GM20431 (cell line): Measurements from ENCODE around the gene NLGN2.

Experiments
- in situ Hi-C: fragments of 300-500 bp; cut with MseI, MboI; formaldehyde crosslinking; loops from one replicate; pipeline ENCODE4 v1.15.0; 2020; ENCODE audit warnings: low sequenced_read_pairs; ENCODE audit not compliant: unreplicated experiment

The NLGN2 gene

DNA sequence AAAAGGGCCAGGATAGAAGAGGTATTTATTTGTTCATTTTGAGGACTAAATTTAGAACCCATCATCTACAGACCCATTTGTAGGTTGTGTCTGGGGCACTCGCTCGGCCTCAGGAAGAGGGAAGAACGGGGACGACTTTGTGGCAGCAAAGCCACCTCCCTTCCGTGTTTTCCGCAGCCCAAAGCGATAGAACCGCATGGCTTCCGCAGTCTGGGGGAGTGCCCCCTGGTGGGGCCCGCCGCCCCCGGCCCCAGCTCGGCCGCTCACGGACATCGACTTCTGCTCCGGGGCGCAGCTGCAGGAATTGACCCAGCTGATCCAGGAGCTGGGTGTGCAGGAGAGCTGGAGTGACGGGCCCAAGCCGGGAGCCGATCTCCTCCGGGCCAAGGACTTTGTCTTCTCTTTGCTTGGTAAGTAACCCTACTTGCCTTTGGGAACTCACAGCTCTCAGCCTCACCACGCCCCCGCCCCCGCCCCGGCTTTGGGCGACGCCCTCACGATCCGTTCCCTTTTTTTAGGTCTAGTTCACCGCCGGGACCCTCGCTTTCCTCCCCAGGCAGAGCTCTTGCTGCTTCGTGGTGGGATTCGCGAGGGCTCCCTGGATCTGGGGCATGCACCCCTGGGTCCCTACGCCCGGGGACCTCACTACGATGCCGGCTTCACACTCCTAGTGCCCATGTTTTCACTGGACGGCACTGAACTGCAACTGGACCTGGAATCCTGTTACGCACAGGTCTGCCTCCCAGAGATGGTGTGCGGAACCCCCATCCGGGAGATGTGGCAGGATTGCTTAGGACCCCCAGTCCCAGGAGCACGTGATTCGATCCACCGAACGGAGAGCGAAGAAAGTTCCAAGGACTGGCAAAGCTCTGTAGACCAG lies 28.3 kb downstream of the NLGN2 start:
- in situ Hi-C loops: no loop called here

DNA sequence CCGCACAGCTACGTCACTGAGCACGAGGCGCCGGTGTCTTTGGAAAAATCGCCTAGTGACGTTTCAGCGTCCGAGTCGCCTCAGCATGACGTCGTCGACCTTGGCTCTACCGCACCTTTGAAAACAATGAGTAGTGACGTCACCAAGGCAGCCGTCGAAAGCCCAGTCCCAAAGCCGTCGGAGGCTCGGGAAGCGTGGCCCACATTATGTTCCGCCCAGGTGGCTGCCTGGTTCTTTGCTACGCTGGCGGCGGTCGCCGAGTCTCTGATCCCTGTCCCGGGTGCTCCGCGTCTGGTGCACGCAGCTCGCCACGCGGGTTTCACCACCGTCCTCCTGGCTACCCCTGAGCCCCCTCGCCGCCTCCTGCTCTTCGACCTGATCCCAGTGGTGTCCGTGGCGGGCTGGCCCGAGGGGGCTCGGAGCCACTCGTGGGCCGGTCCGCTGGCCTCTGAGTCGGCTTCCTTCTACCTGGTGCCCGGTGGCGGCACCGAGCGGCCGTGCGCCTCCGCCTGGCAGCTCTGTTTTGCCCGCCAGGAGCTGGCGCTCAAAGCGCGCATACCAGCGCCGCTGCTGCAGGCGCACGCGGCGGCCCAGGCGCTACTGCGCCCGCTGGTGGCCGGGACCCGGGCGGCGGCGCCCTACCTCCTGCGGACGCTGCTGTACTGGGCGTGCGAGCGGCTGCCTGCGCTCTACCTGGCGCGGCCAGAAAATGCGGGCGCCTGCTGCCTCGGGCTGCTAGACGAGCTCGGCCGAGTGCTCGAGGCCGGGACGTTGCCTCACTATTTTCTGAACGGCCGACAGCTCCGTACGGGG lies 29.1 kb downstream of the NLGN2 start:
- in situ Hi-C loops: no loop called here

DNA sequence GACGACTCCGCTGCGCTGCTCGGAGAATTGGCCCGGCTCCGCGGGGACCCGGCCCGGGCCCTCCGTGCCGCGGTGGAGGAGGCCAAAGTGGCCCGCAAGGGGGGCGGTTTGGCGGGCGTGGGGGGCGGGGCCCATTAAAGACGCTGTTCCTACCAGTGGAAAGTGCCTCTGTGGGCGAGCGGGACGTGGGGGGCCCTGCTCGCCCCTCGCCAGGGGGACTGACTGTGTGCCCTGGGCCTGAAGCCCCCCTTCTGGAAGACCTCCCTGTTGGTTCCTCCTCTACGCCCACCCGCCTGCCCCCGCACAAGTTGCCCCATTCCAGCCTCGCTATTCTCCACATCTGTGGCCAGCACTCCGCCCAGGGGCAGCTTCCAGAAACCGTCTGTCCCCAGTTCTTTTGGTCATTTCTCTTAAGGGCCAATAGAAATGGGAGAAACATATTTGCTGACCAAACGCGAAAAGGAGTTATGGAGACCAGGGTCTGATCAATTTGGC lies 29.8 kb downstream of the NLGN2 start:
- in situ Hi-C loops: no loop called here

DNA sequence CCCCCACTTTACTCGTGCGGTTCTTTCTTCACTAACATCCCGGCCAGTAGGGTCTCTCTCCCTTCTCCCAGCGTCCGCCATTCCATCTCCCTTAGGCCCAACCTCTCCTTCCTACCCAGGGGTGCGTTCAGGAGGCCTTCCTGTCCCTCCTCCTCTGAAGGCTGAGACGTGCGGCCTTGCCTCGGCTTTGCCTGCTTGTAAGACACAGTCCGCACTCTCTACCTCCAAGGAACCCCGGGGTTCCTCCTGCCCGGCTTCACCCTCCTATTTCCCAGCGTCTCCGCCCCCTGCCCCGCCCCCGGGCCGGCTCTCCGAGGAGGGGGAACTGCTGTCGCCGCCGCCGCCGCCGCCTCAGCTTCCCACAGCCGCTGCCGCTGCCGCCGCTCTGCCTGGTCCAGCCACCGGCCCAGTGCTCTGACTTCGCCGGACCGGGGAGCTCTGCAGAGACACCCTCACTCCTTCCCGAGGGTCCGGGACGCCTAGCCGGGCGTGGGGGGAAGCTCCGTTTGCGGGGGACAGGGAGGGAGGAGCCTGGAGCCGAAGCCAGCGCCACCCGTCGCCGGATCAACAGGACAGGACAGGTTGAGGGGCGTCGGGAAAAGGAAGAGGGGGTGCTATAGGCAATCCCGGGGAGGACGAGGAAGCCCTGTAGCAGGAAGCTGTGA lies 30.4 kb downstream of the NLGN2 start:
- in situ Hi-C loops: no loop called here

DNA sequence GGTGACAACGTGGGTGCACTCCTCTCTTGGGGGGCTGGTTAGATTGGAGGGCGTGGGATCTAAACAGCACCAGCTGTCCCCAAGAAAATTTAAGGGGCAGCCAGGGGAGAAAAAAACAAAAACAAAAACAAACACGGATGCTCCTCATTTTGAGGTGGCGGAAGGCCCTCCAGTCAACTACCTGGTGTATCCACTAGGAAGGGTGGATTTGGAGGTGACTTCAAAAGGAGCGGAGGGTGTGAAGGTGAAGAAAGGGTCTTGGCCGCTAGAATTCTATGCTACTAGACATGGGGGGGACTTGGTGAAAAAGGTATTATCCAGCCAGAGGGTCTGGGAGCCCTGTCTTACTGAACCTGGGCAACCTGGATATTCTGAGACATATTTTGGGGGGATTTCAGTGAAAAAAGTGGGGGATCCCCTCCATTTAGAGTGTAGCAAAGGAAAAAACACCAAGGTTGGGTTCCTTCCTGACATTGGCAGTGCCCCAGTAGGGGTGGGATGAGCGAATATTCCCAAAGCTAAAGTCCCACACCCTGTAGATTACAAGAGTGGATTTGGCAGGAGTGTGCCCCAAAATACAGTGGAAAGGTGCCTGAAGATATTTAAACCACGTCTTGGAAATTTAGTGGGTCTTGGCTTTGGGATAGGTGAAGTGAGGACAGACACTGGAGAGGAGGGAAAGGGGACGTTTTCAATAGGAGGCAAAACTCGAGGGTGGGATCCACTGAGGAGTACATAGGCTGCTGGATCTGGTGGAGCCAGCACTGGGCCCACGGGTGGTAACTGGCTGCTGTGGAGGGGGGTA lies 31.2 kb downstream of the NLGN2 start:
- in situ Hi-C loops: no loop called here

DNA sequence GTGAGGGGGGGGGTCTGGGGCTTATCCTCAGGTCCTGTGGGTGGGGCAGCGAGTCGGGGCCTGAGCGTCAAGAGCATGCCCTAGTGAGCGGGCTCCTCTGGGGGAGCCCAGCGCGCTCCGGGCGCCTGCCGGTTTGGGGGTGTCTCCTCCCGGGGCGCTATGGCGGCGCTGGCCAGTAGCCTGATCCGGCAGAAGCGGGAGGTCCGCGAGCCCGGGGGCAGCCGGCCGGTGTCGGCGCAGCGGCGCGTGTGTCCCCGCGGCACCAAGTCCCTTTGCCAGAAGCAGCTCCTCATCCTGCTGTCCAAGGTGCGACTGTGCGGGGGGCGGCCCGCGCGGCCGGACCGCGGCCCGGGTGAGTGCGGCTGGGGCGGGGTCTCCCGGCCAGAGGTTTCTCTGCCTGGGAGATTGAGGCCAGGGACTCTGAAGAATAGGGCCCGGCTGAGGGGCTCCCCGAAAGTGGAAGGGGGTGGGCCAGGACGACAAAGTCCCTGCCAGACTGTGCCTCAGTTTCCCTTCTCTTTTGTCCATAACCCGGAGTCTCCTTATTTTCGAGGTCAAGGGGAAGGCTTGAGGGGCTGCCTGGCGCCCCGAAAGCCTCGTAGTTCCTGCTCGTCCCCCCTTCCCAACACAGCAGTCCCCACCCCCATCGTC lies 31.9 kb downstream of the NLGN2 start, which contains the start of gene FGF11:
FGF11 (plus strand) TSS at position 51 of the 651 bp plus-strand sequence; CDS start at position 160, 109 bp downstream.
- in situ Hi-C loops: no loop called here

DNA sequence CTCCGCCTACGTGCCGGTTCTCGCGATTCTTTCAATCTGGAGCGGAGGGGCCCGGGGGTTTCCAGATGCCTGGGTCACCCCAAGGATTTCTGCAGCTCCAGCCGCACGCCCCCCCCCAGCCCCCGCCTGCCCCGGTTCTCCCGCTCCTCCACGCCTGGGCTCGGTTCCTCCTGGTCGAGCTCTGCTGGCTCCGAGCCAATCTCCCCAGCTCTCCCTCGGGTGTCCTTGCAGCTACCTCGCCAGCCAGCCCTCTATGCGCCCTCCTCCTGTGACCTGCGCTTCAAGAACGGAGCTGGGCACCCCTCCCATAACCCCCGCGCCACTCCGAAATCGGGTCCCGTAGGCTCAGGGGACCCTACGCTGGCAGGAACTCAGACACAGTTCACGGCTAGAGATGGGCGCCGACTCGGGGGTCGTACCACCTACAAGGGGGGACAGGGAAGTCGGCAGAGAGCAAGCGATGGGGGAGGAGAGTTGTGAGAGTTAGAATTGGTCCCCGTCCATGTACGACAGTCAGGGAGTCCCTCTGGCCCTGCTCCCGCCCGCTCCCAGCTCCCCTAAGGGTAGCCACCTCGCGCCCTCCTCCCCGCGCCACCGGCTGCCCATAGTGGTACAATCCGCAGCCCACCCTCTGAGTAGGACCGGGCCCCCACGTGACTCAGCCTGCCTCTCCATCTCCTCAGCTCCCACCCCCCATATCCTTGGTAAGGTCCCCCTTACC lies 32.6 kb downstream of the NLGN2 start:
- in situ Hi-C loops: no loop called here

DNA sequence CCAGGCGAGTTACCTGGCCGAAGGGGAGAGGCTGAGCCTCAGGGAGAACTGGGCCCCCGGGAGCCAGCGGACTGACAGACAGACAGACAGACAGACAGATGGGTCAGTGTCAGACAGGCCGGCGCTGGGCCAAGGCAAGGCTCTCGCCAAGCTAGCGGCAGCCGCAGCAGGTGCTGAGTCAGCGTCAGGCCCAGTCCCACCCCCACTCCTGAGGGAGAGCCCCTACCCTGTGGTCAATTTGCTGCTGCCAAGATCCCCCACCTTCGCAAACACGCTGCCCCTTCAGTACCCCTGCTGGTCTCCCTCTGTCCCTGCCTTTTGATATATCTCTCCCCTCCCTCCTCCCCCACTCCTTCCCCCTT lies 33.2 kb downstream of the NLGN2 start:
- in situ Hi-C loops: no loop called here

DNA sequence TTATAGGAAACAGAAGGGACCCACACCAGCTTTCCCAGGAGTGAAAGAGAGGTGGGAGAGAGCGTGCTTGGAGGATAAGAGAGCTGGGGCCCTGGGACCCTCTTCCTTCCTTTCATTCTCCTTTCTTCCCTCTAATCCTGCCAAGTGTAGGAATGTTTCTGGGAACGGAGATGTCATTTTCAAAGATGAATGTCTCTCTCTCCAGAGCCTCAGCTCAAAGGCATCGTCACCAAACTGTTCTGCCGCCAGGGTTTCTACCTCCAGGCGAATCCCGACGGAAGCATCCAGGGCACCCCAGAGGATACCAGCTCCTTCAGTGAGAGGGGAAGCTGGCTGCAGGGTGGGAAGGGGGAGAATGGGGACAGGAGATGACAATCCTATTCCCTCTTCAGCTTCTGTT lies 33.6 kb downstream of the NLGN2 start:
- in situ Hi-C loops: no loop called here

DNA sequence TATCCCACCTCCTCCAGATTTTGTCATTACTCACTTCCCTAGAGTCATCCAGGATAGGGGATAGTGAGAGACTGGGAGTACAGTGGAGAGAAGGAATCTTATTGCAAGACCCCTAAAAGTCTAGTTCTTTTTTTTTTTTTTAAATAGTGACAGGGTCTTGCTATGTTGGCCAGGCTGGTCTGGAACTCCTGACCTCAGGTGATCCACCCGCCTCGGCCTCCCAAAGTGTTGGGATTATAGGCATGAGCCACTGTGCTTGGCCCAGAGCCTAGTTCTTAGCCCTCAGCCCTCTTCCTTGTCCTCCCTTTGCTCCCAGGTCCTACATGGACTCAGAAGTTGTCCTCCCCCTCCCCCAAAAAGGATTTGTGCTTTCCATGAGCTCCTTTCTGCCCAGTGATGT lies 34.5 kb downstream of the NLGN2 start:
- in situ Hi-C loops: no loop called here

DNA sequence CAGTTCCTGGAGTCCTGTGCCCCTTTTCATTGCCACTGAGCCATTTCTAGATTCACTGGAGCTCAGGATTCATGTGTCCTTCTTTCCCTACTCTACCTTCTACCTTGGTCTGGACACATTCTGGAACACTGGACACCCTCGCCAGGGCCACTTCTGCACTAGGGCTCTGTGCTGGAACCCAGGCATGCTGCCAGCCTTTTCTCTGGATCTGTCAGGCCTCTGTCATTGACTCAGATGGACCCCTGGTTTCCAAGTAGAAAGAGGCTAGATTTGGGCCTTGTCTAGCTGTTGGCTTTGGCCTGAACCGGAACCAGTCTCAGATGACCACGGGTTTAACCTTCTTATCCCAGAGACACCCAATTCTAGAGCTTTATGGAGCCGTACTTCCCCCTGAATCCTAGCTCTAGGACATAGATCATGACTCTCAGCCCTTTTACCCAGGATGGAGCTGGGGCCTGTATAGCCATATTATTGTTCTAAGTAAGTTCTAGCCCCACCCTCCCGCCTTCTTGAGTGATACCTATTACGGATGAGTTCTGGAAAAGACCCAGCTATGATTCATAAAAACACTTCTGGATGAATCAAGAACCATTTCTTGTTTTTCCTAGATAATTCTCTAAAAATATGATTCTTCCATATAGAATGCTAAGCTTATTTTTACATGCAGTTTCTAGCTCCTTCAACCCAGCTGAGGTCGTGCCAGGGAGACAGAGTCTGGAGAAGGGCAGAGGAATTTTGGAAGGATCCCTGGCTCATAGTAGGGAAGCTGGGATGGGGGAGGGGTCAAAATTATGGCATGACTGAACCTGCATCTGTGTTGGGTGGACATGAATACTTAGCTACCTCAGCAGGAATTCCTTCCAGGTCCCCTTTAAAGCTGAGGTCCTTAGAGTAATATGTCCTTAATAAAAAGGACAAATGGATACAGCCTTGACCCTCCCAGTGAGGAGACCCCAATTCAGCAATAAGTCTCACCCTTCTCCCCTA lies 36.1 kb downstream of the NLGN2 start:
- in situ Hi-C loops: no loop called here

DNA sequence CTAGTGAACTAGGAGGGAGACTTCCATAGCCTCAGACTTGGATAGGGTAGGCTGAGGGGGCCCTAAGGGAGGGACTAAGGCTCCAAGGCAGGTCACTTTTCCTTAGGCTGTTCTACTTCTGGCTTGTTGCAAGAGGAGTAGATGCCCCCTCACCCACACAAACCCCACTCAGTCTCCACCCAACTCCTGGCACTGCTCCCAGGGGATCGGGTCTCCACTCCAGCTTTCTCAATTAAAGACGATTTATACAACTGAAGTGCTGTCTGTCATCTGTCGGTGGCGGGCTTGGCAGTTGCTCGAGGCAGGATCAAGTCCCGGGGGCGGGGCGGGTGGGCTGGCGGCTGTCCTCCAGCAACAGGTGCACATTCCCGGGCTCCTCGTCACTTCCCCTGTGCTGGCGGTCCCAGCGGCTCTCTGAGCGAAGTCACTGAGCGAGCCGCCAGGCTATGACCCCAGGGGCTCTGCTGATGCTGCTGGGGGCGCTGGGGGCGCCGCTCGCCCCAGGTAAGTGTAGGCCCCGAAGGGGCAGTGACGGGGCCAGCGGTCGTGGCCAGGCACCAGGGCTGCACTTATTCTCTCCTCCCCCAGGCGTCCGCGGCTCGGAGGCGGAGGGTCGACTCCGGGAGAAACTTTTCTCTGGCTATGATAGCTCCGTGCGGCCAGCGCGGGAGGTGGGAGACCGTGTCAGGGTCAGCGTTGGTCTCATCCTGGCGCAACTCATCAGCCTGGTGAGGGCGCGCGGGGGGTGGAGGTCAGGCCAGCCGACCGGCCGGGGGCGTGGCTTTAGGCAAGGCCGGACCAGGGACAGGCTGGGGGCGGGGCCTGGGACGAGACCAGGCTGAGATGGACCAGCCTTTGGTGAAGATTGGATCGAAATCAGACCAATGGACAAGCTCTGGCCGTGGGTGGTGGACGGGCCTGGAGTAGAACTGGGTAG lies 37.3 kb downstream of the NLGN2 start, which contains the start of gene CHRNB1:
CHRNB1 (plus strand) TSS at position 380 of the 937 bp plus-strand sequence; CDS start at position 447, 67 bp downstream.
- in situ Hi-C loops: no loop called here

DNA sequence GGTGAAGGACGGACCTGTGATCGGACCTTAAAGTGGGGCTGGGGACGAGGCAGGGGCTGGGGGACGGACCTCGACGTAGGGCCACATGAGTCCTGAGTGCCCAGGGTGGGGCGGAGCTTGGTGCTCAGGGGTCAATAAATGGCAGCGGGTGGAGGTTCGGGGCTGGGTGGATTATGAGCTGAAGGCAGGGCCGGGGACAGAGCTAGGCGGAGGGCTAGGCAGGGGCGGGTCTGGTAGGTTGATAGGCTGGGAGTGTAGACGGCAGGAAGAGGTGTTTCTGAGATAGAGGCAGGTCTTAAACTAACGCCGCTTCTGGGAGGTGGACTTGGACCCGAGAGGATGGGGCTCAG lies 37.9 kb downstream of the NLGN2 start:
- in situ Hi-C loops: no loop called here

DNA sequence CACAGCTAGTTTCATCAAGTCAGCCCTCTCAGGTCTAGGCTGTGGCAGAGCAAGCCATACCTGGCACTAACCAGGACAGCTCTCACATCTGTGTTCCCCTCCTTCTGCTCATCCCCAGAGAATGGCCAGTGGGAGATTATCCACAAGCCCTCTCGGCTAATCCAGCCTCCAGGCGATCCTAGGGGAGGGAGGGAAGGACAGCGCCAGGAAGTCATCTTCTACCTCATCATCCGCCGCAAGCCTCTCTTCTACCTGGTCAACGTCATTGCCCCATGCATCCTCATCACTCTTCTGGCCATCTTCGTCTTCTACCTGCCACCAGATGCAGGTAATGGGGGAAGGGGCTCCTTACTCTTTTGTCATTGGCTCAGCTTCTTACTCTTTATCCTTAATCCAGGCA lies 40.8 kb downstream of the NLGN2 start:
- in situ Hi-C loops: no loop called here

DNA sequence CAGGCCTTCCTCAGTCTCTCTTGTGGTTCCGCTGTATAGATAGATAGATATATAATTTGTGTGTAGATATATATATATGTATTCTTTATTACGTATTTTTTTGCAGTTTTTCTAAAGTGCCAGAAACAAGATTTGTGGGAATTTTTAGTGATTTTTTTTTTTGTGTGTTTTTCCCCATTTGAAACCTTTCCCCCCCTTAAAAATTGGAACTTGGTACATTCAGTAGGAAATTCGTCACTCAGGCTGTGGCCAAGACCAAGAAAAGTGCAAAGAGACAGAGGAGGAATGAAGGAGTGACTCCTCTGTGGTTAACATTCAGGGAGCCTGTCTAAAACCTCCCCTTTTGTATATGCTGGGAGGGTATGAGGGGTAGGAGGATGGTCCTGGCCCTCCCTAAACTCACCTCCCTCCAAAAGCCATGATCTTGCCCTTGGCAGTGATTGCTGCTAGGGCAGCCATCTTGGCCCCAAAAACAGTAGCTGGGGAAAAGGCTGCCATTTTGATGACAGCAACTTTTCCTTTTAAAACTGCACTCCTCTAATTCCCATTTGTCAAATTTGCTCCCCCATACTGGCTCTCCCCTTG lies 52.4 kb downstream of the NLGN2 start:
- in situ Hi-C loops: no loop called here
